Pancreas (tissue), 10 donors: ENCODE data around the gene FAAP100. TPM values are rescaled to one million over a fixed set of nuclear protein-coding genes. Genes with fewer than 3 reads are reported as not detected.
A peak's percentile ranks its signal among the peaks of the same experiment; 100 is the strongest.
"Not testable (repeated sequence)": the region's sequence is repeated elsewhere in the genome, so short reads cannot be mapped to it uniquely, and the experiment has no call there.

Source experiments
- ATAC-seq, 4 donors: fragments of 200-7000 bp; cut with Tn5 transposase; one replicate each; pipeline versions ENCODE4 v1.8.0 to v1.9.1; 2020; ENCODE audit warnings: mild to moderate bottlenecking in 4 of 4, moderate library complexity in 4 of 4
- DNase-seq, 6 donors: peaks; one replicate each; pipeline ENCODE4 v3.0.0-alpha.2; 2020
- FAIRE-seq: peaks from 2 replicates; lab custom pipeline; 2012; peaks lifted over from hg19 to GRCh38; lab: Jason Lieb, UNC
- H3K27ac ChIP-seq, 4 donors: fragments of 200-600 bp; sonication (generic); 1 replicate in 3 of 4; 2 replicates in 1 of 4; pipeline versions ENCODE4 v1.5.0 to v1.8.0; 2020
- H3K27me3 ChIP-seq, 4 donors: fragments of 200-600 bp; one replicate each; pipeline ENCODE4 v1.8.0; 2021
- H3K36me3 ChIP-seq, 3 donors: fragments of 200-600 bp; sonication (generic) in 1 of 3; one replicate each; pipeline versions ENCODE4 v1.5.0 to v1.8.0; 2020 to 2021
- H3K4me1 ChIP-seq, 3 donors: fragments of 200-600 bp; one replicate each; pipeline ENCODE4 v1.8.0; 2021
- H3K4me3 ChIP-seq, 4 donors: fragments of 200-600 bp; sonication (generic) in 2 of 4; one replicate each; pipeline versions ENCODE4 v1.5.0 to v1.8.0; 2020 to 2021
- H3K9me3 ChIP-seq, 4 donors: fragments of 200-600 bp; one replicate each; pipeline ENCODE4 v1.8.0; 2021
- CTCF ChIP-seq, 4 donors: fragments of 200-600 bp; sonication (generic) in 3 of 4; IDR thresholded peaks; one replicate each; pipeline versions ENCODE4 v1.5.0 to v1.8.0; 2021; ENCODE audit warnings: antibody characterized with exemption in 4 of 4
- WGBS, 2 donors: extraction: QIAGEN DNeasy Blood & Tissue Kit; methylation state at CpG; one replicate each; pipeline ENCODE4 v1.1.7; 2013; 5-methylcytosine and 5-hydroxymethylcytosine counted together
- intact Hi-C, 3 donors: fragments of 100-400 bp; cut with DNase I; formaldehyde crosslinking; loops; one replicate each; pipeline versions ENCODE4 v1.11.1 to v1.14.2; 2022
- polyA plus RNA-seq, 2 donors: library from polyadenylated mRNA; stranded (reverse); fragments of 200-250 nt; gene quantifications; one replicate each; pipeline ENCODE4 v1.2.3, GENCODE V29; 2013
- total RNA-seq, 6 donors: library from RNA; stranded (reverse); fragmentation: NEBNext Ultra II Directional in 4 of 6; extraction: Animal tissue kit (Norgen Biotek cat#: 25700) in 4 of 6; gene quantifications; one replicate each; pipeline versions ENCODE4 v1.2.1 to v1.2.4, GENCODE V29; 2021 to 2023
- donor health status: healthy with polysubstance abuse.
- donor health status: DM: no; HTN: no; CAD: no; lungs with moderate emphysema.
- donor health status: DM: no; HTN: no; CAD: no.
- donor health status: control.
- donor health status: control.
- donor health status: Bipolar disorder and iron deficiency.
- donor health status: DM: yes; HTN: yes; CAD: no.
- donor health status: DM: no; HTN: no; CAD: no.
- donor health status: DM: no; HTN: no; CAD: no.
- donor health status: DM: yes; HTN: yes; CAD: no.

FAAP100 gene
- total and polyA plus RNA-seq, 8 donors: 9.4 to 66.0 (median 14.8) TPM

GRCh38 chr17:81533339-81534141 is 18.6 kb downstream of the FAAP100 start:
- peak in 2 of 6 donors; percentile 29 to 65 for DNase-seq
- Histone ChIP-seq H3K36me3 (no peaks in the 10 kb centered on the region), H3K27me3 (no peaks in the 10 kb centered on the region), H3K4me1 (peaks cover 0 to 16% (median 0%) of the 10 kb centered on the region in 3 donors), H3K27ac (no peak overlapping the region), H3K9me3 (no peaks in the 10 kb centered on the region), H3K4me3 (no peak overlapping the region)
- TF ChIP-seq CTCF (IDR thresholded peaks at IDR 0.05): no peak
- no peak for ATAC-seq
- intact Hi-C loops: no loop called here
- whole genome bisulfite sequencing, 2 donors: 79 to 89% methylated on average over 21 of the region's 21 CpGs
- FAIRE-seq: no peak

- Histone ChIP-seq H3K36me3 (no peaks in the 10 kb centered on the region), H3K9me3 (no peaks in the 10 kb centered on the region), H3K27ac (no peak overlapping the region), H3K4me3 (no peak overlapping the region), H3K27me3 (no peaks in the 10 kb centered on the region), H3K4me1 (peaks cover 0 to 12% (median 0%) of the 10 kb centered on the region in 3 donors)
- WGBS, 2 donors: 92 to 95% methylated on average over 11 of the region's 11 CpGs
- no peak for TF ChIP-seq CTCF (IDR thresholded peaks at IDR 0.05)
- DNase-seq (peak in 2 of 6 donors; percentile 44 to 68), ATAC-seq (no peak), FAIRE-seq (no peak)
- intact Hi-C loops: no loop called here
These were observed 19.5 kb downstream of the FAAP100 start for GRCh38 chr17:81532490-81533287.

- DNase-seq, H3K4me3 ChIP-seq, ATAC-seq, H3K4me1 ChIP-seq, intact Hi-C loops, H3K27me3 ChIP-seq, H3K27ac ChIP-seq, H3K36me3 ChIP-seq, FAIRE-seq, H3K9me3 ChIP-seq: not testable (repeated sequence)
- WGBS, 2 donors: 94 to 97% methylated on average over 3 of the region's 3 CpGs
These were observed 20.2 kb downstream of the FAAP100 start for GRCh38 chr17:81531998-81532404.

- H3K9me3 ChIP-seq, FAIRE-seq, H3K4me1 ChIP-seq, H3K27me3 ChIP-seq, H3K4me3 ChIP-seq, intact Hi-C loops, H3K27ac ChIP-seq, H3K36me3 ChIP-seq, ATAC-seq: not testable (repeated sequence)
- DNase-seq: peak in 1 of 6 donors; percentile 31
- 79 to 89% methylated on average over 6 of the region's 6 CpGs for WGBS, 2 donors
These were observed 21.1 kb downstream of the FAAP100 start for GRCh38 chr17:81531013-81531412.

- FAIRE-seq (no peak), DNase-seq (peak in 2 of 6 donors; percentile 46 to 69), ATAC-seq (peak in 2 of 4 donors; percentile 2 to 19)
- H3K27ac ChIP-seq: no peak overlapping the region
- H3K27me3 ChIP-seq: no peaks in the 10 kb centered on the region
- no peak overlapping the region for H3K4me3 ChIP-seq
- 72 to 74% methylated on average over 6 of the region's 6 CpGs for WGBS, 2 donors
- H3K9me3 ChIP-seq: no peaks in the 10 kb centered on the region
- TF ChIP-seq CTCF (IDR thresholded peaks at IDR 0.05): no peak
- intact Hi-C loops: no loop called here
- no peaks in the 10 kb centered on the region for H3K36me3 ChIP-seq
- H3K4me1 ChIP-seq: peaks cover 0 to 3% (median 0%) of the 10 kb centered on the region in 3 donors
These were observed 22.7 kb downstream of the FAAP100 start for GRCh38 chr17:81529437-81529803.
